Esophagus muscularis mucosa (tissue), 4 donors: ENCODE results near the gene C1QA. TPM values are rescaled to one million over a fixed set of nuclear protein-coding genes. Genes with fewer than 3 reads are reported as not detected.

Experiments used
- DNase-seq: peaks from one replicate; pipeline ENCODE4 v3.0.0-alpha.2; 2017; ENCODE audit errors: extremely low spot score
- H3K27ac ChIP-seq, 4 donors: fragments of 200-600 bp; sonication (generic); replicated peaks in 1 of 4; 1 replicate in 3 of 4; 2 replicates in 1 of 4; pipeline ENCODE4 v1.5.1; 2016 to 2019; ENCODE audit warnings: mild to moderate bottlenecking in 1 of 4
- H3K27me3 ChIP-seq, 4 donors: fragments of 200-600 bp; sonication (generic); one replicate each; pipeline versions ENCODE4 v1.5.1 to v1.6.0; 2016 to 2019
- H3K36me3 ChIP-seq, 4 donors: fragments of 200-600 bp; sonication (generic); one replicate each; pipeline ENCODE4 v1.5.1; 2016 to 2019
- H3K4me1 ChIP-seq, 4 donors: fragments of 200-600 bp; sonication (generic); one replicate each; pipeline ENCODE4 v1.5.1; 2016 to 2019
- H3K4me3 ChIP-seq, 4 donors: fragments of 200-600 bp; sonication (generic); 1 replicate in 2 of 4; 2 replicates in 2 of 4; pipeline ENCODE4 v1.5.1; 2016 to 2019; ENCODE audit warnings: mild to moderate bottlenecking in 4 of 4, moderate library complexity in 1 of 4
- H3K9me3 ChIP-seq, 4 donors: fragments of 200-600 bp; sonication (generic); 1 replicate in 3 of 4; 2 replicates in 1 of 4; pipeline ENCODE4 v1.5.1; 2016 to 2019
- EP300 ChIP-seq: sonication (generic); formaldehyde crosslinking; IDR thresholded peaks from one replicate; pipeline ENCODE4 v1.6.1; 2017; ENCODE audit warnings: antibody characterized with exemption
- POLR2A ChIP-seq: fragments of 450-650 bp; IDR thresholded peaks from one replicate; pipeline ENCODE4 v1.6.1; 2017; ENCODE audit warnings: antibody characterized with exemption, moderate library complexity, mild to moderate bottlenecking, low read depth
- POLR2AphosphoS5 ChIP-seq, 2 donors: sonication (generic); formaldehyde crosslinking; IDR thresholded peaks; one replicate each; pipeline ENCODE4 v1.6.1; 2017; ENCODE audit warnings: antibody characterized with exemption in 2 of 2
- WGBS: methylation state at CpG from one replicate; pipeline ENCODE4 v1.1.5; 2018; 5-methylcytosine and 5-hydroxymethylcytosine counted together
- intact Hi-C: fragments of 100-400 bp; cut with DNase I; formaldehyde crosslinking; loops from one replicate; pipeline ENCODE4 v1.15.1; 2023
- total RNA-seq, 4 donors: library from RNA; depleted of rRNA; stranded (reverse); fragments of >200 nt; gene quantifications; one replicate each; pipeline versions ENCODE4 v1.1.0 to v1.2.1, GENCODE V29; 2016
- TF ChIP-seq, protein P1 (sequence below), 3 experiments: fragments of 200-600 bp in 2 of 3; fragments of 450-650 bp in 1 of 3; sonication (generic) in 2 of 3; IDR thresholded peaks; one replicate each; pipeline ENCODE4 v1.5.1; 2017 to 2019; ENCODE audit warnings: antibody characterized with exemption in 3 of 3, mild to moderate bottlenecking in 2 of 3, moderate library complexity in 1 of 3

Gene C1QA
- total RNA-seq, 4 donors from 2014 or later, result 132 to 359 (median 164) TPM

DNA sequence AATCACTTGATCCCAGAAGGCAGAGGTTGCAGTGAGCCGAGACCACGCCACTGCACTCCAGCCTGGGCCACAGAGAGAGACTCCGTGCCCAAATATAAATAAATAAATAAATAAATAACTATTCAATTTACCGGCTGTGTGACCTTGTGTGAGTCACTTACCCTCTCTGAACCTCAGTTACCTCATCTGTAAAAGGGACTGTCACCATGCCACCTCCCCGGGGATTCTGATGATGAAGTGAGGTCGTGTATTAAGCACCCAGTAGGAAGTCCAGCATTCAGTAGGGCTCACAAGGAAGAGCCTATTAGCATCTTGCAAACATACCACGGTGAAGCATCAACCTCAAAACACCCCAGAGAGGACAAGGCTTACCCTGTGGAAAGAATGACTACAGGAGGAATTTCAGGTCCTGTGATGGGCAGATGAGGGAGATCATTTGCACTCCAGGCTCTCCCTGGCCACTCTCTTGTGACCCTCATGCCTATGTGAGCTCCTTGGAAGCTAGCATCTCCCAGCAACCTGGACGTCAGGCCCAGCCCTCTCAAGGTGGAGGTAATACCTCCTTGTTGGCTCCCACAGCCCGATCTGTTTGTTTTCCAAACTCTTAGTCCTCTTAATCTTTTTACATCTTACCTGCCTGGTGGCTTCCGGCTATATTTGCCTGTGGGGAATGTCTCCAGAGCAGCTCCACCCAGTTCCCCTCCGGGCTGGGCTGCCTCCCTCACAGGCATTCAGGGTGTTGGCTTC lies 7.6 kb upstream of the C1QA start:
- intact Hi-C loops, result no loop called here
- 44% methylated on average over 11 of the region's 11 CpGs for WGBS
- no peak overlapping the region for H3K4me3 ChIP-seq
- H3K36me3 ChIP-seq, result no peaks in the 10 kb centered on the region
- TF ChIP-seq, protein P1, sequence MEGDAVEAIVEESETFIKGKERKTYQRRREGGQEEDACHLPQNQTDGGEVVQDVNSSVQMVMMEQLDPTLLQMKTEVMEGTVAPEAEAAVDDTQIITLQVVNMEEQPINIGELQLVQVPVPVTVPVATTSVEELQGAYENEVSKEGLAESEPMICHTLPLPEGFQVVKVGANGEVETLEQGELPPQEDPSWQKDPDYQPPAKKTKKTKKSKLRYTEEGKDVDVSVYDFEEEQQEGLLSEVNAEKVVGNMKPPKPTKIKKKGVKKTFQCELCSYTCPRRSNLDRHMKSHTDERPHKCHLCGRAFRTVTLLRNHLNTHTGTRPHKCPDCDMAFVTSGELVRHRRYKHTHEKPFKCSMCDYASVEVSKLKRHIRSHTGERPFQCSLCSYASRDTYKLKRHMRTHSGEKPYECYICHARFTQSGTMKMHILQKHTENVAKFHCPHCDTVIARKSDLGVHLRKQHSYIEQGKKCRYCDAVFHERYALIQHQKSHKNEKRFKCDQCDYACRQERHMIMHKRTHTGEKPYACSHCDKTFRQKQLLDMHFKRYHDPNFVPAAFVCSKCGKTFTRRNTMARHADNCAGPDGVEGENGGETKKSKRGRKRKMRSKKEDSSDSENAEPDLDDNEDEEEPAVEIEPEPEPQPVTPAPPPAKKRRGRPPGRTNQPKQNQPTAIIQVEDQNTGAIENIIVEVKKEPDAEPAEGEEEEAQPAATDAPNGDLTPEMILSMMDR (IDR thresholded peaks at IDR 0.05), result no peak
- TF ChIP-seq EP300 (no peak), POLR2AphosphoS5 (IDR thresholded peaks at IDR 0.05) (no peak), POLR2A (no peak)
- no peak for DNase-seq
- H3K4me1 ChIP-seq, result no peaks in the 10 kb centered on the region
- no peaks in the 10 kb centered on the region for H3K9me3 ChIP-seq
- peaks cover 0 to 70% (median 5%) of the 10 kb centered on the region in 4 donors for H3K27me3 ChIP-seq
- no peak overlapping the region for H3K27ac ChIP-seq

DNA sequence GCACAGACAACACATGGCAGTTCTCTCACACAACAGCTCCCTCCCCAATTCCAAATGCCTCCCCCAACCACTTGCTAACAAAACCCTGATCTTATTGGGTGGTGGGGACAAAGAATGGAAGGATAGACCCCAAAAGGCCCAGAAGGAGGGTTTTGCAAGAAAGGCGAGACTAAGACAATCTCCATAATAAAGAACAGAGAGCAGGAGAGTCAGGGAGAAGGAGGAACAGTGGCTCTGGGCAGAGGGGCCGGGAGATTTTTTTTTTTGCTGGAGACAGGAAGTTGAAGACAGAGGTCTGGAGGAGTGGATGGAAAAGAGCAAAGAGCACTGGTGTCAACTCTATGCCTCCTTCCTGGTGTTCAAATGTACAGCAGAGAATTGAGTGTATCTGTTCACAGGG lies 6.5 kb upstream of the C1QA start:
- H3K4me3 ChIP-seq, result no peak overlapping the region
- no peaks in the 10 kb centered on the region for H3K36me3 ChIP-seq
- intact Hi-C loops, result no loop called here
- H3K9me3 ChIP-seq, result no peaks in the 10 kb centered on the region
- DNase-seq, result no peak
- H3K4me1 ChIP-seq, result no peaks in the 10 kb centered on the region
- WGBS, result 45% methylated on average over 2 of the region's 2 CpGs
- TF ChIP-seq POLR2A (no peak), EP300 (no peak), POLR2AphosphoS5 (IDR thresholded peaks at IDR 0.05) (no peak)
- peaks cover 0 to 70% (median 4%) of the 10 kb centered on the region in 4 donors for H3K27me3 ChIP-seq
- H3K27ac ChIP-seq, result no peak overlapping the region

DNA sequence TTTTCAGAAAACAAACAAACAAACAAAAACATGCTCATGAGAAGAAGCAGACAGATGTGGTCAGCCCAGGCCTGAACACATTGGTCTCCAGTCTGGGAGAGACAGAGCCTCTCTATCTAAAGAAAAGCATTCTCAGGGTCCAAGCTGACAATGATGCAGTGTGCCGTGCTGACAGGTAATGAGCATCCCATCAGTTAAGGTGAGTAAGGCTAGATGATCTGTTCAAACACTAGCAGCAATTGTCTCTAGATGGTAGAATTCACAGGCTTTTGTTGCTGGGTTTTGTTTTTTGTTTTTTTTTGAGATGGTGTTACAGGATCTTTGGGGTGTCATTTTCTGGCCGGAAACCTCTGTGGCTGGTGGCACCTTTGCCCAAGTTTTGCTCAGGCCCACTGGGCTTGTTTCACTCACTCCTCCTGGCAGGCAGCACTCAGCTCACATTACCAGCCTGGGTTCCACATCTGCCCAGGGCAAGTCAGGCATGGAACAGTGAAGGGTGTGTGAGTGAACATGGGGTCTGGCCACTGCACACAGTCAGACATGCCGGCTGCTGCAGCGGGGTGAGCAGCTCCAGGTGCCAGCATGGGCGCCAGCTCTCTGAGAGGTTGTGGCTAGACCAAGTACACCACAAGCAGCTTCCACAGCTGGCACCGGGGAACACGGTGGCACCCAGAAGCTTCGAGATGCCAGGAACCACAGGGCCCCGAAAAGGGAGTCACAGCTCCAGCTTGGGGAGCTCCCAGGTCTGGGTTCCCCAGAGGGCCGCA lies 2.5 kb upstream of the C1QA start:
- TF ChIP-seq, protein P1 (IDR thresholded peaks at IDR 0.05), result no peak
- TF ChIP-seq EP300, result no peak
- TF ChIP-seq POLR2AphosphoS5 (IDR thresholded peaks at IDR 0.05), result no peak
- no peak for TF ChIP-seq POLR2A
- Histone ChIP-seq H3K4me1 (no peaks in the 10 kb centered on the region), H3K36me3 (no peaks in the 10 kb centered on the region), H3K27ac (no peak overlapping the region), H3K27me3 (peaks cover 0 to 56% (median 0%) of the 10 kb centered on the region in 4 donors), H3K9me3 (no peaks in the 10 kb centered on the region), H3K4me3 (no peak overlapping the region)
- 73% methylated on average over 9 of the region's 10 CpGs for WGBS
- DNase-seq, result no peak
- intact Hi-C loops, result no loop called here

DNA sequence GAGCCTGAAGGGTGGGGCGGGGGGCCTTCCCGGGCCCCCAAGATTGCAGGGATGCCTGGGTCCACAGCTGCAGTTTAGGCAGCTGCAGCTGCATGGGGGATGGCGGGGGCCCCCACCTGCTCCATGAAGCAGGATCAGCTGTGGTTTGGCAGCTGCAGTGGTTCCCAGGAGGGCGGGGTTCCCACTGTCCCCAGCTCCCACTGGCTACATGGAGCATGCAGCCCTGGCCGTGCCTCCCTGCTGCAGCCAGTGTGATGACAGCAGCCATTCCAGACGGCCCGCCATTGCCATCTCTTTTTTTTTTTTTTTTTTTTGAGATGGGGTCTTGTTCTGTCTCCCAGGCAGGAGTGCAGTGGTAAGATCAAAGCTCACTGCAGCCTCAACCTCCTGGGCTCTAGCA lies 992 bp upstream of the C1QA start:
- TF ChIP-seq EP300 (no peak), POLR2AphosphoS5 (IDR thresholded peaks at IDR 0.05) (no peak), POLR2A (no peak)
- TF ChIP-seq, protein P1 (IDR thresholded peaks at IDR 0.05), result no peak
- 61% methylated on average over 6 of the region's 7 CpGs for WGBS
- Histone ChIP-seq H3K36me3 (no peaks in the 10 kb centered on the region), H3K27ac (no peak overlapping the region), H3K4me1 (no peaks in the 10 kb centered on the region), H3K27me3 (peaks cover 0 to 63% (median 0%) of the 10 kb centered on the region in 4 donors), H3K4me3 (no peak overlapping the region), H3K9me3 (no peaks in the 10 kb centered on the region)
- DNase-seq, result no peak
- intact Hi-C loops, result no loop called here

DNA sequence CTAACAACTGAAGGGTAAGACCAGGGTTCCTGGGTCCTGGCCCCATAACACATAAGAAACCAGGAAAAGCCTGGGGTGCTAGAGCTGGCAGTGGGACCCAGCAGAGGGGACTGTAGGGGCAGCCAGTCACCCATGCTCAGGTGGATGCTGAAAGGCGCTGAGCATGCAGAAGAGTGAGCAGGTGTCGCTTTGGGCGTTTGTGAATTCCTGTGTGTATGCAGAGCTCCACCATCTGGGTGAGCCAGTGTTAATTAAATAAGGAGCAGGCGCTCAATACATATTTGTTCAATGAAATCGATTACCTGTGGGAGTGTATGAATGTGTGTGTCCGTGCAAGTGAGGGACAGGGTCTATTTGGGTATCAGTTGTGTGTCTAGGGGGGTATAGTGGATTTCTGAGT lies 499 bp downstream of the C1QA start:
- Histone ChIP-seq H3K9me3 (no peaks in the 10 kb centered on the region), H3K4me3 (peak overlapping the region; percentile 31 to 40 (median 32)), H3K4me1 (peaks cover 0 to 5% (median 4%) of the 10 kb centered on the region in 4 donors), H3K27me3 (peaks cover 0 to 72% (median 0%) of the 10 kb centered on the region in 4 donors), H3K36me3 (no peaks in the 10 kb centered on the region), H3K27ac (no peak overlapping the region)
- TF ChIP-seq, protein P1 (IDR thresholded peaks at IDR 0.05), result no peak
- TF ChIP-seq EP300 (no peak), POLR2A (no peak), POLR2AphosphoS5 (IDR thresholded peaks at IDR 0.05) (no peak)
- WGBS, result 84% methylated on average over 6 of the region's 6 CpGs
- intact Hi-C loops, result no loop called here
- no peak for DNase-seq
